ENCODE measurements around the gene PNKD.
"Not testable (repeated sequence)": the region's sequence is repeated elsewhere in the genome, so short reads cannot be mapped to it uniquely, and the experiment has no call there.

PNKD gene

DNA sequence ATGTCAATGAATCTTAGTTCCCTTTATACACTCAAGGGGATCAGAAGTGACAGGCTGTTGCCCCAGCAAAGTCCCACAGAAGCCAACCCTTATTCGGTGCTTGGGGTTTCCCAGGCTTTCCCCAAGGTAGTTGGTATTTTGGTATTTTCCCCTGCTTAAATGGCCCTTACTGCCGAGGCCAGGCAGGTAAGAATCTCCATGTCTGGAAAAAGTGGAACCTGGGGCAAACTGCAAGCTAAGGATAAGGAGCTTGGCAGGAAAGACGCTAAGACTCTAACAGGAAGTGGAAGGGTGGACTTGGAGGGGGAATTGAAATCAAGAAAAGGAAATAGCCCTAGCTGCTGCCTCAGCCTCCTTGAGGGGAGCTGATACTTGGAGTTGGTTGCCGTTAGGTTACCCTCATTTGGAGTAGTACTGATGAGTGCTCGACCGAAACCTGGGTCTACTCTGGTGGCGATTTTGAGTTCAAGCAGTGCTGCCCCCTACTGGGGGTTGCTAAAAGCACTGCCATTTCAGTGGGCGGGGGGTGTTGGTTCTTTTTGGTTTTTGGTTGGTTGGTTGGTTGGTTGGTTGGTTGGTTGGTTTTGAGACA, 12.8 kb upstream of the PNKD start:
- no peak for FAIRE-seq

- FAIRE-seq = no peak
These were observed 11.0 kb upstream of the PNKD start for GRCh38 chr2:218259099-218259961.

GRCh38 chr2:218260166-218260565, 10.2 kb upstream of the PNKD start:
- FAIRE-seq = no peak

GRCh38 chr2:218260742-218261422, 9.4 kb upstream of the PNKD start, which contains the start of gene GPBAR1:
TSS of gene GPBAR1 (plus strand) at chr2:218261015. CDS start at chr2:218262725, 1,710 bp downstream.
- no peak for FAIRE-seq

DNA sequence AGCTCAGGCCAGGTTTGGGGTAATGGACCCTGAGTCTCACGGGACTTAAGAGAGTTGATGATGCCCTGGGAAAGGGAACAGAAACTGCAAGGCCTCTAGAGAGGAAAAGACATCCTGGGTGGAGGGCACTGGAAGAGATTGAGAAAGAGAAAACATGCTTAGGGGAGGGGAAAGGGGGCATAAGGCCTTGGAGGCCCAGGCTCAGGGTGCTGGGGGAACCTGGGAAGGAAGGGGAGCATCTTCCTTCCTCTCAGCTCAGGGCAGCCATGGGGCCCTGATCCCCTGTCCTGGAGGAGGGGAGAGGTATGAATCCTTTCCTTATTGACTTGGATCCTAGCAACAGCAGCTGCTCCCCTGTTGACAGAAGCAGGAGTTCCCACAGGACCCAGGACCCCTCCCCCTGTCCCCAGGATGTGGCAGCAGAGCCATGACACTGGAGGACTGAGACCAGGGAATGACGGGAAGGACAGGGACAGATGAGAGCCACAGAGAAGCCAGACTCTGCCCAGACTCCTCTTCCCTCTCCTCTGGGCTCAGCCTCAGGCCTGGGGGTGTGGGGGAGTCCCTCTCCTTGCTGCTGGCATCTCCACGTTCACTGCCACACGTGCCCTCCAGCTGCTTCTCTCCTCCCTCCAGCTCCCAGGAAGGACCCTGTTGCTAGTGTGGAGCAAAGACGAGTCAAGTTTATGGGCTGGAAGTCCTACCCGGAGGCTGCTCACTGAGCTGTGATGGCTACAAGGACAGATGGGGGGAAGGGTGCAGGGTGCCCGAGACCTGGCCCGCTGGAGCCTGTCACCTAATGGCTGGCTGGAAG, 8.7 kb upstream of the PNKD start:
- no peak for FAIRE-seq

- no peak for FAIRE-seq
These were observed 8.1 kb upstream of the PNKD start for GRCh38 chr2:218262237-218262600.

DNA sequence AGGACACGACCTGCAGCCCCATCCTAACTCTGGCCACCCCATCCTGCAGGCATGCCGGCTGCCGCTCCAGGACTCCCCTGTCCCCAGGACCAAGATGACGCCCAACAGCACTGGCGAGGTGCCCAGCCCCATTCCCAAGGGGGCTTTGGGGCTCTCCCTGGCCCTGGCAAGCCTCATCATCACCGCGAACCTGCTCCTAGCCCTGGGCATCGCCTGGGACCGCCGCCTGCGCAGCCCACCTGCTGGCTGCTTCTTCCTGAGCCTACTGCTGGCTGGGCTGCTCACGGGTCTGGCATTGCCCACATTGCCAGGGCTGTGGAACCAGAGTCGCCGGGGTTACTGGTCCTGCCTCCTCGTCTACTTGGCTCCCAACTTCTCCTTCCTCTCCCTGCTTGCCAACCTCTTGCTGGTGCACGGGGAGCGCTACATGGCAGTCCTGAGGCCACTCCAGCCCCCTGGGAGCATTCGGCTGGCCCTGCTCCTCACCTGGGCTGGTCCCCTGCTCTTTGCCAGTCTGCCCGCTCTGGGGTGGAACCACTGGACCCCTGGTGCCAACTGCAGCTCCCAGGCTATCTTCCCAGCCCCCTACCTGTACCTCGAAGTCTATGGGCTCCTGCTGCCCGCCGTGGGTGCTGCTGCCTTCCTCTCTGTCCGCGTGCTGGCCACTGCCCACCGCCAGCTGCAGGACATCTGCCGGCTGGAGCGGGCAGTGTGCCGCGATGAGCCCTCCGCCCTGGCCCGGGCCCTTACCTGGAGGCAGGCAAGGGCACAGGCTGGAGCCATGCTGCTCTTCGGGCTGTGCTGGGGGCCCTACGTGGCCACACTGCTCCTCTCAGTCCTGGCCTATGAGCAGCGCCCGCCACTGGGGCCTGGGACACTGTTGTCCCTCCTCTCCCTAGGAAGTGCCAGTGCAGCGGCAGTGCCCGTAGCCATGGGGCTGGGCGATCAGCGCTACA, 7.4 kb upstream of the PNKD start:
- no peak for FAIRE-seq

DNA sequence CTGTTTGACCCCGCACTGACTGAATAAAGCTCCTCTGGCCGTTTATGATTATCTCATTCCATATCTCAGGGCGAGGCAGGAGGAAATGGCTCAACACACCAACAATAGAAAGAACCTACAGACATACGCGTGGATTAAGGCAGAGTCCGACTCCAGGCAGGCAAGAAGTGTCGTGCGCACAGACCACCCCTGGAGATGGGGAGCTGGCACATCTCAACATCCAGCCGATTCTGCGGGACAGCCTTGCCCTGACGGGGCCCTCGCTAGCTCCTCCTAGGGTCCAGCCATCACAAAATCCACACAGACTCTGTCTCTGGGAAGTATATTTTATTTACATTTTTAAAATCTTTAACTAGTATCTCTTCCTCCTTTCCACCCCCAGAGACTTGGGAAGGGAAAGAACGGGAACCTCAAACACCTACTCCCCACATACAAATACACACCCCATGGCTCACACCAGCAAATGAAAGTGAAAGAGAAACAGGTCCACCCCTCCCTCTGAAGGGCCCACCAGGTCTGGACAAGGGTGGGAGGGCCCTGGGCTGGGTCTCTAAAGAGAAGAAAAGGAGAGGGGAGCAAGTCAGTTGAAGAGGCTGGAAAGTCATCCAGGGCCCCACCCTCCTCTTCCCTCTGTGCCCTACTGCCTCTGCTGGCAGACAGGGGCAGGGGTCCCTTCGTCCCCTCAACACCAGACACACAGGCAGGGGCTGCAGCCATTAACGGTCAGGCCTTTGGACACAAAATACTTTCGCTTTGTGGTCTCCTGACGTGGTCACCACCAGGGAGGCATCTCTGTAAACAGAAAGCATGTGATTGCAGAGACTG, 6.3 kb upstream of the PNKD start:
- FAIRE-seq = no peak

DNA sequence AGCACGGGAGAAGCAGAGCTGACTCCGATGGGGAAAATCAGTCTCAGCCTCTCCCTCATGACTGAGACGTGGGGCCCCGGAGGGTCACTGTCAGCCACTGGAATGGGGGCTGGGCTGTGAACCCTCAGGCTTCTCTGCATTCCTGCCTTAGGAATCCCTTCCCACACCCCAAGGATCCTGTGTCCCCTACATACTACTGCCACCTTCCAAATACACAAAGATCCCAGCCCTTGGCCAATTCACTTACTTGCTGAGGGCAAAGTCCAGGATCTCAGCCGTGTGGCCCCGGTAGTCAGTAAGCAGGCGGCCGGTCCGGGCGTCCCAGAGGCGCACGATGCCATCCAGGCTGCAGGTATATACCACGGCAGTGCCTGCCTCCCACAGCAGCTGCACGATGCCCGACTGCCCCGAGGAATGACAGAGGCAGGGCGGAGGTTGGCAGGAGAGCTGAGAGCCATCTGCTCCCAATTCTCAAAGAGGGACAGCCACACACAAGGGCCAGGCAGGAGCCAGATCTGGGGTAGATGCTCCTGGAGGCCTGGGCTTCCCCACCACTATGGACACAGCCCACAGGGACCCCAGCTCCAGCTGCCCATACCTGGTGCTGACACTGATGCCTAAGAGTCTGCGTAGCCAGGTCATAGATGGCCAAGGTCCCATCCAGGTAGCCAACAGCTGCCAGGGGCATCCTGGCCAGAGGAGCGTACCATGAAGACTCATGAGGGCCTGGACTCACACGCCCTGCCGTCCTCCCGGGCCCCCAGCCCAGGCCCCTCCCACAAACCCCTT, 5.4 kb upstream of the PNKD start:
- no peak for FAIRE-seq

DNA sequence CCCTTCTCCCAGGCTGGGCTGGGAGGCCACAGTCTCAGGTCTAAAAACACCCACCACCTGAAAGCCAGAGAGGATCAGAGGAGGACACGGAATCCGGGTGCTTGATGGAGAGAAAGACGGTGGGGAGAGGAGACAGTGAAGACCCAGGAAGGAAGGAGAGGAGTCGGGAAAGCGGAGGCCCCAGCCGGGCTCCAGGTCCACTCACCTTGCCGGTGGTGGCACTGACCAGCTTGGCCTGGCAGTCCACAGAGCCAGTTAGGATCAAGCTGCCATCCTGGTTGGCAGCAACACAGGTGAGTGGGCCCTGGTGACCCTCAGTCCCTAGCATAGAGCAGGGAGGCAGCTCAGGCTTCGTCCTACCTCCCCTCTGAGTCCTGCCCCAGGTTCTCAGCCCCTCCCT, 4.7 kb upstream of the PNKD start:
- FAIRE-seq = no peak

DNA sequence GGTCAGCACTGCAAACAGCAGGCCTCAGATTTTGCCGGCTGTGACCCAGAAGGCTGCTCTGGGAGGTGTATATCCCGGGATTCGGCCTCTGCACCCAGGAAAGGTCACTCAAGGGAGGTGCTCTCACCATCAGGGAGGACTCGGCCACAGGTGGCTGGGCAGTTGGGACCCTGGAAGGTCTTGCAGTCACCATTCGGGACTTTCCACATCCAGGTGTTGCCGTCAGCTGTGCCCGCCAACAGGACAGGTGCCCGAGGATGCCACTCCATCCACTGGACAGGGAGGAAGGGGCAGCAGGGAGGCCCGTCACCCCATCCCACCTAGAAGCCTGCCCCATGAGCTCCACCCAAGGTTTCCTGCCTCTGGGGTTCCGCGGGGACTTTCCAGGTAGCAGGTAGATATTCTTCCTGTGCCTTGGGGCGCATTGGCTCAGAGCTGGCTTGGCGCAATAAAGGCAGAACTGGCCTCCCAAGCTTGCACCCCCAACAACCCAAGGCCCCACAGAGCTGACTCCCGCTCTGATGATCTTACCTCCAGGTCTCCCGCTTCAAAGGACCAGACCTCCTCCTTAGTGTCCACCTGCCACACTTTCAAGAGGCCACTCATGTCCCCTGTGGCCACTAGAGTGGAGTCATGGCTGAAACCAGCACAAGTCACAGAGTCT, 3.9 kb upstream of the PNKD start:
- FAIRE-seq = no peak

DNA sequence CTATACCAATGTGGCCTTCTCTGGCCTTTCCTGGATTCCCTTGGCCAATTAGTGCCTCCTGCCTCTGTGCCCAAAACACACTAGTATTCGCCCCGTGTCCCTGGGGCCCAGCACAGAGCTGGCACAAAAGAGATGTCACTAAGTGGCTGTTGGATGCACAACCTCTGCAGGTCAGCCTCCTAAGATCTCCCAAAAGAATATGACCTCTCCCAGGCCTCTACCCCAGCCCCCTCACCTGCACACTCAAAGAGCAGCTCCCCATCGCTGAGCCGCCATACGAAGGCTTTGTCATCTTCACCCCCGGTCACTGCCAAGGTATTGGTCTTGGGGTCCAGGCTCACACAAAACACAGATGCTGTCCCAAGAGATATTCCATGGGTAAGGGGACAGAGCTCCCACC, 3.1 kb upstream of the PNKD start:
- FAIRE-seq = no peak

GRCh38 chr2:218270721-218271486, 585 bp downstream of the PNKD start:
- no peak for FAIRE-seq

DNA sequence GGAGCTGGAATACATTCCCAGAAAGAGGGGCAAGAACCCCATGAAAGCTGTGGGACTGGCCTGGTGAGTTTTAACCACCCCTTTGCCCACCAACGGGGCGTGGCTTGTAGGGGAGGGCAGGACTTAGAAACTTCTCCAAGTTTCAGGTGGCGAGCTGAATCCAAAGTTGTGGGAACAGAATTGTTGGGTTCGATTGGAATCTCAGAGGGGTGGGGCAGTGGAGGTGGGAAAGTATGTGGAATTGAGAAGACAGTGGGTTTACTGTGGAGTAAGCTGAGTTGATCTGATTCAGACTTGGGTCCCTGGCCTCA, 1.1 kb downstream of the PNKD start:
- no peak for FAIRE-seq

DNA sequence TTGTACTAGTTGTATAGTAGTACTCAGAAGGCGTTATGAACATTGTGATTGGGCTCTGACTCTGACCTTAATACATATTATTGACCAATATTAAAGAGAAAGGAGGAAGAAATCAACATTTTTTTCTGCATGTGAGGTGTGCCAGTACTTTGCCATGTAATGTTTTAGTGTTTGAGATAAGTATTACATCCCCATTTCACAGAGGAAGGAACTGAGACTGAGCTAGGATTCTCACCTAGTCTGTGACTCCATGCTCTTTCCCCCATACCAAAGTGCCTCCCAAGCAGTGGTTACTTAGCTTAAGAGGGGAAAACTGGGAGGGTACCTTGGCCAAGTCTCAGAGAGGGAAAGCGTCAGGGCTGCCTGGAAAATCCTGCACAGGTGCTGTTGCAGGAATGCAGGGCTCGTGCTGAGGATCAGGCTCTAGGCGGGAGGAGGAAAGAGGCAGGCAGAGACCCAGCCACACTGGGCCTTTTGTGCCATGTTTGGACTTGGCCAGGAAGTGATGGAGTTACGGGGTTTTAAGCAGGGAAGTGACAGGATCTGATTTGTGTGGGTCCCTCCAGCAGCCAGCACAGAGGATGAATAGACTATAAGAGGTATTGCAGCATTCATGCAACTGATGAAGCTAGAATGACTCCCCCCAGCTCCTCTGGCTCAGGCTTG, 1.7 kb downstream of the PNKD start:
- FAIRE-seq = no peak

- FAIRE-seq = peak; percentile 11
These were observed 2.4 kb downstream of the PNKD start for GRCh38 chr2:218272531-218273212.

DNA sequence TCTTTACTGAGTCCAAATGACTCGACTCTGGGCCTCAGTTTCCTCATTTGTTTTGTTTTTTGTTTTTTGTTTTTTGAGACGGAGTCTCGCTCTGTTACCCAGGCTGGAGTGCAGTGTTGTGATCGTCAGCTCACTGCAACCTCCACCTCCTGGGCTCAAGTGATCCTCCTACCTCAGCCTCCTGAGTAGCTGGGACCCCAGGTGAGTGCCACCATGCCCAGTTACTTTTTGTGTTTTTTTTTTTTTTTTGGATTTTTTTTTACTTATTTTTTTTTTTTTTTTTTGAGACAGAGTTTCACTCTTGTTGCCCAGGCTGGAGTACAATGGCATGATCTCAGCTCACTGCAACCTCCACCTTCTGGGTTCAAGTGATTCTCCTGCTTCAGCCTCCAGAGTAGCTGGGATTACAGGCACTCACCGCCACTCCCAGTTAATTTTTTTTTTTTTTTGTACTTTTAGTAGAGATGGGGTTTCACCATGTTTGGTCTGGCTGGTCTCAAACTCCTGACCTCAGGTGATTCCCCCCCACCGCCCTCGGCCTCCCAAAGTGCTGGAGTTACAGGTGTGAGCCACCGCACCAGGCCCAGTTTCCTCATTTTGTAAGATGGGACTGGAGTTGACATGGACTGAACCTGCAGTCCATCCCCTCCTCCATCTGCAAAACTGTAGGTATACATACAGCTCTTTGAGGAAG, 3.0 kb downstream of the PNKD start:
- FAIRE-seq = not testable (repeated sequence)
